Tibial nerve (tissue), 4 donors: Measurements from ENCODE around the gene ZNF622. TPM values are rescaled to one million over a fixed set of nuclear protein-coding genes. Genes with fewer than 3 reads are reported as not detected.

Experiments
- DNase-seq, 2 donors: peaks; one replicate each; pipeline ENCODE4 v3.0.0-alpha.2; 2019; ENCODE audit warnings: low spot score in 2 of 2
- H3K27ac ChIP-seq, 4 donors: fragments of 200-600 bp; sonication (generic) in 3 of 4; one replicate each; pipeline ENCODE4 v1.5.1; 2017 to 2019; ENCODE audit warnings: mild to moderate bottlenecking in 1 of 4
- H3K27me3 ChIP-seq, 2 donors: fragments of 200-600 bp; sonication (generic) in 1 of 2; one replicate each; pipeline versions ENCODE4 v1.5.1 to v1.6.0; 2017 to 2019
- H3K36me3 ChIP-seq, 3 donors: fragments of 200-600 bp; sonication (generic); one replicate each; pipeline ENCODE4 v1.5.1; 2018 to 2019
- H3K4me1 ChIP-seq, 4 donors: fragments of 200-600 bp; sonication (generic) in 3 of 4; one replicate each; pipeline ENCODE4 v1.5.1; 2017 to 2019
- H3K4me3 ChIP-seq, 4 donors: fragments of 200-600 bp; sonication (generic) in 3 of 4; one replicate each; pipeline ENCODE4 v1.5.1; 2017 to 2019; ENCODE audit warnings: mild to moderate bottlenecking in 1 of 4, moderate library complexity in 1 of 4
- H3K9me3 ChIP-seq, 4 donors: fragments of 200-600 bp; sonication (generic) in 3 of 4; one replicate each; pipeline ENCODE4 v1.5.1; 2017 to 2019
- CTCF ChIP-seq, 5 experiments: fragments of 200-600 bp in 3 of 5; fragments of 450-650 bp in 2 of 5; sonication (generic) in 3 of 5; IDR thresholded peaks; one replicate each; pipeline ENCODE4 v1.5.1; 2016 to 2019; ENCODE audit warnings: antibody characterized with exemption in 5 of 5, mild to moderate bottlenecking in 3 of 5, moderate library complexity in 2 of 5
- EP300 ChIP-seq, 2 donors: sonication (generic); formaldehyde crosslinking; IDR thresholded peaks; one replicate each; pipeline ENCODE4 v1.6.1; 2017; ENCODE audit warnings: antibody characterized with exemption in 2 of 2, mild to moderate bottlenecking in 1 of 2
- POLR2A ChIP-seq, 2 donors: fragments of 450-650 bp; IDR thresholded peaks; one replicate each; pipeline ENCODE4 v1.6.1; 2017; ENCODE audit warnings: antibody characterized with exemption in 2 of 2, mild to moderate bottlenecking in 2 of 2, moderate library complexity in 2 of 2
- WGBS, 2 donors: methylation state at CpG; one replicate each; pipeline ENCODE4 v1.1.5; 2018; 5-methylcytosine and 5-hydroxymethylcytosine counted together
- total RNA-seq, 4 donors: library from RNA; depleted of rRNA; stranded (reverse); fragments of >200 nt; gene quantifications; one replicate each; pipeline ENCODE4 v1.1.0, GENCODE V29; 2016

Gene ZNF622
- total RNA-seq, 4 donors from 2014 or later: 16.6 to 26.4 (median 23.8) TPM

GRCh38 chr5:16505904-16506303 is 40.3 kb upstream of the ZNF622 start:
- no peaks in the 10 kb centered on the region for H3K27me3 ChIP-seq
- H3K4me3 ChIP-seq: no peak overlapping the region
- peaks cover 0 to 25% (median 8%) of the 10 kb centered on the region in 4 donors for H3K4me1 ChIP-seq
- no peaks in the 10 kb centered on the region for H3K9me3 ChIP-seq
- 86 to 94% methylated on average over 6 of the region's 6 CpGs for WGBS, 2 donors
- DNase-seq: no peak
- TF ChIP-seq CTCF (IDR thresholded peaks at IDR 0.05) (no peak), EP300 (IDR thresholded peaks at IDR 0.05) (no peak), POLR2A (IDR thresholded peaks at IDR 0.05) (no peak)
- H3K36me3 ChIP-seq: no peaks in the 10 kb centered on the region
- H3K27ac ChIP-seq: no peak overlapping the region

DNA sequence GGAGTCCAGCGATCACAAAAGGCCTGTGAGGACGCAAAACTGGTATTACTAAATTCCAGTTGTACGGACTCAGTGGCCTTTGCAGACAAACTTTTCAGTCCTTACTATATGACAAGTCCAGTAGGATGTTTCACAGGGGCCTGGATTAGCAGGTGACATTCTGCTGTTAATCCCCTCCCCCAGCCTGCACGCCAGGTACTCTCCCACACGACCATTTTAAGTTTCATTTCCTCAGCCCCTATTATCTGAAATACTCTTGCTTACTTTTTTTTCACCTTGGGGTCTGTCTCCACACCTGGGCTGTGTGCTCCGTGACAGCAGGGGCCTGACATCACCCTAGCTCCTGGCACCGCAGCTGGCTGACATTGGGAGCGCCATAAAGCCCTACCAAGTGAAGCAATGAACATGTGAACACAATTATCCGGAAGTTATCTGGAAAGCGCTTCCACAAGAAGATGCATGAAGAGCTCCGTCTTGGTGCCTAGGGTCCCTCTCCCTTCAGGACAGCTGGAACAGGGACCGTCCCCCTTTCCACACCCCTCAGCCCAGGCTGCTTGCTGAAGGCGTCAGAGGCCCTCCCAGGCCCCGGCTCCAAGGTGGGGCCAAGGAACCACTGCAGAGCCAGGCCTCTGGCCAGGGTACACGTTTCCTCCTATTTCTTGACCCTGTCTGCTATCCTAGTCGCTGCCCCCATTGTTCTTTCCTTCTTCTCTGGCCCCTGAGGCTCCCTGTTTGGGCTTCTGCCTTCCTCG is 39.7 kb upstream of the ZNF622 start:
- Histone ChIP-seq H3K36me3 (no peaks in the 10 kb centered on the region), H3K9me3 (no peaks in the 10 kb centered on the region), H3K27me3 (no peaks in the 10 kb centered on the region), H3K4me1 (peaks cover 0 to 25% (median 8%) of the 10 kb centered on the region in 4 donors), H3K4me3 (no peak overlapping the region), H3K27ac (no peak overlapping the region)
- no peak for DNase-seq
- 87 to 88% methylated on average over 17 of the region's 17 CpGs for WGBS, 2 donors
- TF ChIP-seq CTCF (IDR thresholded peaks at IDR 0.05): no peak
- no peak for TF ChIP-seq EP300 (IDR thresholded peaks at IDR 0.05)
- TF ChIP-seq POLR2A (IDR thresholded peaks at IDR 0.05): no peak

GRCh38 chr5:16504571-16504970 is 39.0 kb upstream of the ZNF622 start:
- H3K4me3 ChIP-seq: no peak overlapping the region
- WGBS, 2 donors: 90 to 97% methylated on average over 10 of the region's 10 CpGs
- H3K27me3 ChIP-seq: no peaks in the 10 kb centered on the region
- no peak overlapping the region for H3K27ac ChIP-seq
- no peaks in the 10 kb centered on the region for H3K36me3 ChIP-seq
- no peak for TF ChIP-seq CTCF (IDR thresholded peaks at IDR 0.05)
- no peak for TF ChIP-seq POLR2A (IDR thresholded peaks at IDR 0.05)
- TF ChIP-seq EP300 (IDR thresholded peaks at IDR 0.05): no peak
- H3K4me1 ChIP-seq: peaks cover 0 to 22% (median 8%) of the 10 kb centered on the region in 4 donors
- H3K9me3 ChIP-seq: no peaks in the 10 kb centered on the region
- no peak for DNase-seq

GRCh38 chr5:16502866-16503265 is 37.3 kb upstream of the ZNF622 start:
- Histone ChIP-seq H3K9me3 (no peaks in the 10 kb centered on the region), H3K4me3 (no peak overlapping the region), H3K4me1 (peaks cover 0 to 9% (median 0%) of the 10 kb centered on the region in 4 donors), H3K27ac (no peak overlapping the region), H3K36me3 (no peaks in the 10 kb centered on the region), H3K27me3 (no peaks in the 10 kb centered on the region)
- TF ChIP-seq CTCF (IDR thresholded peaks at IDR 0.05) (no peak), EP300 (IDR thresholded peaks at IDR 0.05) (no peak), POLR2A (IDR thresholded peaks at IDR 0.05) (no peak)
- DNase-seq: no peak
- 76 to 89% methylated on average over 3 of the region's 3 CpGs for WGBS, 2 donors

DNA sequence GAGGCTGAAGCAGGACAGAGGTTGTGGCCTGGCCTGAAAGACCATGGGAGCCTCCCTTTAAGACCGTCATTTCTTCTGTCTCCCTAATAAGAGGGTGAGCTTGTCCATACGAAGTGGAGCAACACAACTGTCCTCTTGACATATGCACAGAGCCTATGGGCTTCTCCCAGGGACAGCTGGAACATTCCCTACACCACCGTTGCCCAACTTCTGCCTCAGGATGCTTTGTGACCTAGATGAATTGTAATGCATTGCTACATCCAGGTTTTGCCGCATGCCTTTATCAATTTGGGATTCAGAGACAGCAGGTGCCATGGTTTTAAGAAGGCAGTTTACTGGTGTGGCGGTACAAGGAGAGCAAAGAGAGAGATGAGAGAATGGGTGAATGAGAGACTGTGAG is 34.4 kb upstream of the ZNF622 start:
- no peaks in the 10 kb centered on the region for H3K27me3 ChIP-seq
- TF ChIP-seq EP300 (IDR thresholded peaks at IDR 0.05) (no peak), POLR2A (IDR thresholded peaks at IDR 0.05) (no peak), CTCF (IDR thresholded peaks at IDR 0.05) (no peak)
- no peaks in the 10 kb centered on the region for H3K4me1 ChIP-seq
- WGBS, 2 donors: 92 to 97% methylated on average over 5 of the region's 5 CpGs
- no peak overlapping the region for H3K27ac ChIP-seq
- no peaks in the 10 kb centered on the region for H3K36me3 ChIP-seq
- H3K4me3 ChIP-seq: no peak overlapping the region
- peaks cover 0 to 17% (median 1%) of the 10 kb centered on the region in 4 donors for H3K9me3 ChIP-seq
- DNase-seq: no peak
